CD4-positive, alpha-beta memory T cell (primary cell): Measurements from ENCODE around the gene ZFP36L2. TPM values are rescaled to one million over a fixed set of nuclear protein-coding genes. Genes with fewer than 3 reads are reported as not detected.

Source experiments
- CTCF ChIA-PET: fragments of 350-600 bp; sonication (Branson Sonifier 250); formaldehyde crosslinking; loops from one replicate; lab custom pipeline; 2021; ENCODE audit warnings: inconsistent platforms; ENCODE audit not compliant: partially characterized antibody; lab: Charles Lee
- POLR2A ChIA-PET: fragments of 350-600 bp; sonication (Branson Sonifier 250); formaldehyde crosslinking; loops from one replicate; lab custom pipeline; 2021; ENCODE audit not compliant: partially characterized antibody; lab: Charles Lee
- DNase-seq, 5 donors: peaks; one replicate each; pipeline versions ENCODE4 v3.0.0 to v3.0.0-alpha.2; 2020 to 2022; ENCODE audit warnings: mixed read lengths in 1 of 5
- H3K27ac ChIP-seq: one replicate; pipeline ENCODE4 v1.7.0; 2013; ENCODE audit warnings: low read depth, low read length
- H3K27me3 ChIP-seq: 2 replicates; pipeline ENCODE4 v1.7.0; 2013; ENCODE audit warnings: mild to moderate bottlenecking, low read length, moderate library complexity; ENCODE audit not compliant: insufficient read depth
- H3K36me3 ChIP-seq: 2 replicates; pipeline ENCODE4 v1.7.0; 2013; ENCODE audit warnings: mild to moderate bottlenecking, low read length, moderate library complexity; ENCODE audit not compliant: insufficient read depth
- H3K4me1 ChIP-seq: 2 replicates; pipeline ENCODE4 v1.7.0; 2013; ENCODE audit warnings: mild to moderate bottlenecking, low read length, moderate library complexity; ENCODE audit not compliant: insufficient read depth
- H3K4me3 ChIP-seq, 2 donors: one replicate each; pipeline ENCODE4 v1.7.0; 2013; ENCODE audit warnings: low read length in 2 of 2, mild to moderate bottlenecking in 1 of 2
- H3K9me3 ChIP-seq, 2 donors: one replicate each; pipeline ENCODE4 v1.7.0; 2013; ENCODE audit warnings: low read length in 2 of 2, control low read depth in 1 of 2; ENCODE audit not compliant: control insufficient read depth in 1 of 2
- H3K27ac Mint-ChIP-seq, 7 donors: one replicate each; pipeline ENCODE4 v1.8.0; 2020 to 2021; ENCODE audit warnings: mixed read lengths in 7 of 7, mild to moderate bottlenecking in 6 of 7, inconsistent platforms in 3 of 7, moderate library complexity in 3 of 7
- H3K27me3 Mint-ChIP-seq, 2 donors: one replicate each; pipeline ENCODE4 v1.8.0; 2020 to 2021; ENCODE audit warnings: mixed read lengths in 2 of 2
- H3K36me3 Mint-ChIP-seq, 2 donors: one replicate each; pipeline ENCODE4 v1.8.0; 2020 to 2021; ENCODE audit warnings: mixed read lengths in 2 of 2, inconsistent platforms in 1 of 2, mild to moderate bottlenecking in 1 of 2
- H3K4me1 Mint-ChIP-seq, 4 donors: one replicate each; pipeline ENCODE4 v1.8.0; 2020 to 2021; ENCODE audit warnings: mixed read lengths in 4 of 4, mild to moderate bottlenecking in 1 of 4
- H3K4me3 Mint-ChIP-seq, 8 donors: one replicate each; pipeline ENCODE4 v1.8.0; 2020 to 2021; ENCODE audit warnings: mixed read lengths in 8 of 8, mild to moderate bottlenecking in 7 of 8, moderate library complexity in 6 of 8, inconsistent platforms in 3 of 8
- H3K9me3 Mint-ChIP-seq, 8 donors: one replicate each; pipeline ENCODE4 v1.8.0; 2020 to 2021; ENCODE audit warnings: mixed read lengths in 8 of 8, mild to moderate bottlenecking in 5 of 8, inconsistent platforms in 3 of 8, moderate library complexity in 1 of 8
- intact Hi-C: fragments of 100-400 bp; cut with micrococcal nuclease; formaldehyde crosslinking; loops from one replicate; pipeline ENCODE4 v1.15.1; 2023
- polyA plus RNA-seq, 2 donors: library from polyadenylated mRNA; unstranded; fragments of 300-500 nt; fragmentation: Illumina TruSeq; gene quantifications; one replicate each; pipeline ENCODE4 v1.2.3, GENCODE V29; 2021
- total RNA-seq, 2 experiments: library from RNA; stranded (reverse); gene quantifications; one replicate each; pipeline ENCODE4 v1.2.3, GENCODE V29; 2021

The ZFP36L2 gene
- total and polyA plus RNA-seq, 4 experiments from 2014 or later = 271 to 523 (median 460) TPM

DNA sequence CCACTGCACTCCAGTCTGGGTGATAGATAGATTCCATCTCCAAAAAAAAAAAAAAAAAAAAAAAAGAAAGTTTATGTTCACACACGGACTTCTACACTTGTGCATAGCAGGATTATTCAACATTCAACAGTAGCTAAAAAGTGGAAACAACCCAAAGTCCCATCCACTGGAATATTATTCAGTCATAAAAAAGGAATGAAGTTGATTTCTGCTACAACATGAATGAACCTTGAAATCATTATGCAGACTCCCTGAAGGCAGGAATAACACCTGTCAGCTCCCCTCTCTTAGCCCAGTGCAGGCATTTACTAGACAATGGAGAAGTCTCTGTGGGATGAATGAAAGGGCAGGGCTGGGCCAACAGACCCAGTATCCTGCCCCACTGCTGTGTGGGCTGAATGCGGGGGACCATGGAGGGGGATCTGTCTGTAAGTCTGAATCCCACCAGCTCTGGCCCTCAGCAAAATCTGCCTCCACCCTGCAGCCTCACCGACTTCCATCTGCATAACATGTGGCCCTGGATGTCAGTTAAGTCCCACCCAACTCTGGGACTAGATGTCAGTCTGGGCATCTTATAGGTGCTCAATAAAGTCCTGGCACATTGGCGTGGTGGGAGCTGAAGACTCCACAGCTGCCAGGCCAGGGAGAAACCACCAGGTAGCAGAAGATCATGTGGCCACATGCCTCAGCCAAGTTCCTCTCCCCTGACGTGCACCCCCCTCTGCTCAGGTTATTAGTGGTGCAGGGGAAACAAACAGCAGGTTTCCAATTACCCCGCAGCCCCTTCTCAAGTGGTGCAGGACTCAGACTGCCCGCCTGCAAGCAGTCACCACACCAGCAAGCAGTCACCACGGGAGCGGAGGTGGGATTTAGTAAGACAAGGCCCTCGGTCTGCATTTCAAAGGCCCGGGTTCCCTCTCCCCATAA lies 8.9 kb downstream of the ZFP36L2 start:
- no peak for DNase-seq
- Mint-ChIP-seq H3K9me3 (peaks cover 0 to 19% (median 0%) of the 10 kb centered on the region in 8 donors), H3K27me3 (peaks cover 0 to 5% of the 10 kb centered on the region in 2 donors), H3K36me3 (peaks cover 25 to 40% of the 10 kb centered on the region in 2 donors), H3K4me3 (peak overlapping the region in 7 of 8 donors; percentile 54 to 98 (median 82)), H3K4me1 (peaks cover 36 to 67% (median 46%) of the 10 kb centered on the region in 4 donors), H3K27ac (peak overlapping the region; percentile 93 to 100 (median 98))
- H3K4me1 ChIP-seq = peaks cover 68% of the 10 kb centered on the region
- ChIA-PET POLR2A (interaction anchor here (5.4 to 46.5 kb wide), 4 partner anchors 3 to 65 kb away, joined by 56 to 6960 read pairs (median 1138); partner anchors contain the start of gene ZFP36L2), CTCF (interaction anchor here (0.7 to 14.9 kb wide), 16 partner anchors 7 to 86 kb away, joined by 3 to 319 read pairs (median 4); partner anchors contain the start of gene ZFP36L2)
- intact Hi-C loops = loop anchor here (1.0 kb wide), 1 partner anchor 22 kb away; no protein-coding TSS in a partner anchor
- no peaks in the 10 kb centered on the region for H3K9me3 ChIP-seq
- peak overlapping the region; percentile 90 for H3K27ac ChIP-seq
- H3K4me3 ChIP-seq = peak overlapping the region in 1 of 2 donors; percentile 84
- H3K27me3 ChIP-seq = no peaks in the 10 kb centered on the region
- H3K36me3 ChIP-seq = peaks cover 3% of the 10 kb centered on the region

DNA sequence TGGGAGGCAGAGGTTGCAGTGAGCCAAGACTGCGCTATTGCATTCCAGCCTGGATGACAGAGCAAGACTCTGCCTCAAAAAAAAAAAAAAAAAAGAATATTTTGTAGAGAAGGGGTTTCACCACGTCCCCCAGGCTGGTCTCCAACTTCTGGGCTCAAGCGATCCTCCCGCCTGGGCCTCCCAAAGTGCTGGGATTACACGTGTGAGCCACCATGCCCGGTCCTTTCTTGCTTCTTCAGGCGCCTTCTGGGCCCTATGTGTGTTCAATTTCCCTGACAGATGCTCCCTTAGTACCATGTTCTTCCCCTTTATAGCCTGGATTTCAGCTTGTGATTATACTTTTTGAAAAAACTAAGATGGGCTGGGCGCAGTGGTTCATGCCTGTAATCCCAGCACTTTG lies 9.8 kb downstream of the ZFP36L2 start:
- no peak for DNase-seq
- no peak overlapping the region for H3K27ac ChIP-seq
- Mint-ChIP-seq H3K27me3 (peaks cover 0 to 5% of the 10 kb centered on the region in 2 donors), H3K4me3 (no peak overlapping the region), H3K4me1 (peaks cover 38 to 65% (median 46%) of the 10 kb centered on the region in 4 donors), H3K36me3 (peaks cover 17 to 34% of the 10 kb centered on the region in 2 donors), H3K9me3 (peaks cover 0 to 15% (median 0%) of the 10 kb centered on the region in 8 donors), H3K27ac (peak overlapping the region in 6 of 7 donors; percentile 1 to 93 (median 66))
- intact Hi-C loops = no loop called here
- H3K9me3 ChIP-seq = no peaks in the 10 kb centered on the region
- H3K4me3 ChIP-seq = no peak overlapping the region
- H3K36me3 ChIP-seq = no peaks in the 10 kb centered on the region
- H3K27me3 ChIP-seq = no peaks in the 10 kb centered on the region
- CTCF ChIA-PET = interaction anchor here (0.7 to 14.9 kb wide), 8 partner anchors 12 to 85 kb away, joined by 3 to 319 read pairs (median 9); no protein-coding TSS in a partner anchor
- peaks cover 71% of the 10 kb centered on the region for H3K4me1 ChIP-seq
- POLR2A ChIA-PET = interaction anchor here (20.3 to 46.5 kb wide), 3 partner anchors 4 to 64 kb away, joined by 1138 to 6960 read pairs (median 1138); partner anchors contain the start of gene ZFP36L2

DNA sequence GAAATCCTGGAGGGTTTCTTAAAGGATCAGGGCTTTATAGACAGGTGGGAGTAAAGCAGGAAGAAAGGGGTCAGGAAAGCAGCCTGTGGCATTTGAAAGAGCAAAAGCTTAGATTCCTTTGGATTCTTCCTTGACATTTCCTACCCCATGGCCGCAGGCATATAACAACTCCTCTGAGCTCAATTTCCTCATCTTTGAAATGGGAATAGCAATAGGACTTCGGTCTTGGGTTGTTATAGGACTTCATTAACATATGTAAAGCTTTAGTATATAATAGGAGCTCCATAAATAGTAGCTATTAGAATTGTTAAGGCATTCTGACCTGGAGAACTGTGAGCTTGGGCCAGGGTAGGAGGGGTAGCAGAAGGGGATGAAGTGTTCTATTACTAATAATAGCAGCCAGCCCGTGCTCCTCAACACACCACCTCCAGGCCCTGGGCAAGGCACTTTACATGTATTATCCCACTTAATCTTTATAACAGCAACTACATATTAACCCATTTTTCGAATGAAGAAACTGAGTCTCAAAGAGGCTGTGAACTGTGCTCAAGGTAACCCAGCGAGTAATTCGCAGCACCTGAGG lies 10.6 kb downstream of the ZFP36L2 start:
- Mint-ChIP-seq H3K27ac (peak overlapping the region in 5 of 7 donors; percentile 43 to 74 (median 52)), H3K27me3 (peaks cover 0 to 5% of the 10 kb centered on the region in 2 donors), H3K4me1 (peaks cover 37 to 62% (median 42%) of the 10 kb centered on the region in 4 donors), H3K9me3 (peaks cover 0 to 12% (median 0%) of the 10 kb centered on the region in 8 donors), H3K4me3 (no peak overlapping the region), H3K36me3 (peaks cover 9 to 30% of the 10 kb centered on the region in 2 donors)
- intact Hi-C loops = no loop called here
- no peaks in the 10 kb centered on the region for H3K9me3 ChIP-seq
- DNase-seq = no peak
- ChIA-PET CTCF (interaction anchor here (0.7 to 14.9 kb wide), 7 partner anchors 11 to 84 kb away, joined by 3 to 319 read pairs (median 6); no protein-coding TSS in a partner anchor), POLR2A (interaction anchor here (20.3 to 46.5 kb wide), 3 partner anchors 5 to 63 kb away, joined by 1138 to 6960 read pairs (median 1138); partner anchors contain the start of gene ZFP36L2)
- H3K36me3 ChIP-seq = no peaks in the 10 kb centered on the region
- no peaks in the 10 kb centered on the region for H3K27me3 ChIP-seq
- H3K27ac ChIP-seq = no peak overlapping the region
- no peak overlapping the region for H3K4me3 ChIP-seq
- H3K4me1 ChIP-seq = peaks cover 66% of the 10 kb centered on the region

DNA sequence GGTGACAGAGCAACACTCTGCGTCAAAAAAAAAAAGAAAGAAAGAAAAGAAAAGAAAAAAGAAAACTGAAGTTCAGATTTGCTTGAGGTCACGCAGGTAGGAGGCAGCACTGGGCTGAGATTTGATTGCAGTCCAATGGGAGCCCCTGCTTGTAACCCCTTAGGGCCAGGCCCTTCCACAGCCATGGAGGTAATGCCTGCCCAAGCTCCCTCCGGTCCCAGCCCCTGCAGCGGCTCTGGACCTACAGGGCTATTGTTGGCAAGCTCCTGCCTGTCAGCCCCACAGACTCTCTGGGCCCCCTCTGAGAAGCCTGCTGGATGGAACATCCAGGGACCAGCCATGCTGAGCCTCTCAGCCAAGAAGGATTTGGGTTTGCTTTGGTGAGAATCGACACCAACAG lies 12.2 kb downstream of the ZFP36L2 start:
- H3K9me3 Mint-ChIP-seq = peaks cover 0 to 6% (median 0%) of the 10 kb centered on the region in 8 donors
- Histone ChIP-seq H3K36me3 (no peaks in the 10 kb centered on the region), H3K27me3 (no peaks in the 10 kb centered on the region), H3K27ac (no peak overlapping the region), H3K4me1 (peaks cover 61% of the 10 kb centered on the region), H3K9me3 (no peaks in the 10 kb centered on the region), H3K4me3 (no peak overlapping the region)
- ChIA-PET POLR2A (interaction anchor here (20.3 to 46.5 kb wide), 3 partner anchors 7 to 62 kb away, joined by 1138 to 6960 read pairs (median 1138); partner anchors contain the start of gene ZFP36L2), CTCF (interaction anchor here (1.9 to 14.9 kb wide), 3 partner anchors 22 to 85 kb away, joined by 6 to 319 read pairs (median 6); no protein-coding TSS in a partner anchor)
- H3K27me3 Mint-ChIP-seq = no peaks in the 10 kb centered on the region
- H3K4me3 Mint-ChIP-seq = no peak overlapping the region
- DNase-seq = no peak
- peaks cover 30 to 59% (median 39%) of the 10 kb centered on the region in 4 donors for H3K4me1 Mint-ChIP-seq
- peak overlapping the region in 1 of 7 donors; percentile 17 for H3K27ac Mint-ChIP-seq
- peaks cover 5 to 19% of the 10 kb centered on the region in 2 donors for H3K36me3 Mint-ChIP-seq
- intact Hi-C loops = no loop called here

DNA sequence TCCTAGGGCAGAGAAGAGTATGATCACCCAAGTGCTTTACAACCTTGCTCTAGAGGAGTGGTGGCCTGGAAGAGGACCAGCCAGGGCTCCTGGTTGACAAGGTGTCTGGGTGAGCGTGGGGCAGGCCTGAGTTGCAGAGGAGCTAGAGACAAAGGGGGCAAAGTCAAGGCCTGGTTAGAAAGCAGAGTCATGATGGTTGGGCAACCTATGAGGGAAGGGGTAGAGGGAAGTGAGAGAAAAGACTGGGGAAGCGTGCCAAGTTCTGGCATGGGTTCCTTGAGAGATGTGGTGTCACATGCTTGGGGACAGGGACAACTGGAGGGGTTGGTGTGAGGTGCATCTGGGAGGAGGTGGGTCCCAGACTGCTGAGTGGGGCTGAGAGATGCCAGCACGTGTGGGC lies 13.5 kb downstream of the ZFP36L2 start:
- CTCF ChIA-PET = interaction anchor here (0.7 to 14.9 kb wide), 5 partner anchors 18 to 87 kb away, joined by 3 to 319 read pairs (median 6); no protein-coding TSS in a partner anchor
- POLR2A ChIA-PET = interaction anchor here (0.7 to 46.5 kb wide), 5 partner anchors 7 to 567 kb away, joined by 3 to 6960 read pairs (median 1138); partner anchors contain the start of gene ZFP36L2
- H3K4me3 ChIP-seq = no peak overlapping the region
- no peaks in the 10 kb centered on the region for H3K9me3 Mint-ChIP-seq
- peaks cover 5 to 13% of the 10 kb centered on the region in 2 donors for H3K36me3 Mint-ChIP-seq
- H3K27ac ChIP-seq = no peak overlapping the region
- no peaks in the 10 kb centered on the region for H3K27me3 ChIP-seq
- peaks cover 22 to 50% (median 30%) of the 10 kb centered on the region in 4 donors for H3K4me1 Mint-ChIP-seq
- intact Hi-C loops = no loop called here
- H3K4me1 ChIP-seq = peaks cover 48% of the 10 kb centered on the region
- no peaks in the 10 kb centered on the region for H3K27me3 Mint-ChIP-seq
- H3K27ac Mint-ChIP-seq = peak overlapping the region; percentile 17 to 88 (median 81)
- peak in 1 of 5 donors; percentile 23 for DNase-seq
- H3K9me3 ChIP-seq = no peaks in the 10 kb centered on the region
- no peaks in the 10 kb centered on the region for H3K36me3 ChIP-seq
- H3K4me3 Mint-ChIP-seq = peak overlapping the region in 2 of 8 donors; percentile 37 to 47

DNA sequence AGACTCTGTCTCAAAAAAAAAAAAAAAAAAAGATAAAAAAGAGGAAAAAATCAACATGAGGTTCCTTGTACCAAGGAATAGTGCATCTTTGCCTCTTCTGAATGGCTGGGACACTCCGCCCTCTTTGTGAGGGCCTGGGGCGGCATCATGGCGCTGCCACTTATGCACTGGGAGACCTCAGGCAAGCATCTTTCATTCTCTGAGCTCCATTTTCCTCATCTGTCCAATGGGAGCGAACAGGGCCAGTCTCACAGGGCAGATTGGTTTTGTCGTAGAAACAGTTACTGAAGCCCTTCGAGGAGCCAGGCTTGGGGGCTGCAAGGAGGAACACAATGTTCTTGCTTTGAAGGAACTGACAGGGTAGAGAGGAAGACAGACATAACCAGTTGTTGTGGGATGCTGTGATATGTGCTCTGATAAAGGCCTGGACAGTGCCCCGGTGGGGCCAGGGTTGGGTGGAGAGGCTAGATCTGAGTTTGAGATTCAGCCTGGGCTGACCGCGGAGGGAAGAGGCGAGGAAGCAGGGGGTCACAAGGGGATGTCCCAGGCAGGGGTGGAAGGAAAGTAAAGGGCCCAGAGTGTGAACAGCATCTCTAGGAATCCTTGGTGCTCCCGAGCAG lies 14.1 kb downstream of the ZFP36L2 start:
- Histone ChIP-seq H3K4me1 (peaks cover 43% of the 10 kb centered on the region), H3K9me3 (no peaks in the 10 kb centered on the region), H3K27me3 (no peaks in the 10 kb centered on the region), H3K36me3 (no peaks in the 10 kb centered on the region), H3K27ac (no peak overlapping the region), H3K4me3 (no peak overlapping the region)
- H3K27ac Mint-ChIP-seq = peak overlapping the region in 5 of 7 donors; percentile 11 to 88 (median 42)
- CTCF ChIA-PET = interaction anchor here (0.7 to 14.9 kb wide), 4 partner anchors 9 to 83 kb away, joined by 3 to 319 read pairs (median 4); no protein-coding TSS in a partner anchor
- H3K4me3 Mint-ChIP-seq = no peak overlapping the region
- POLR2A ChIA-PET = interaction anchor here (20.3 to 46.5 kb wide), 3 partner anchors 7 to 60 kb away, joined by 1138 to 6960 read pairs (median 1138); partner anchors contain the start of gene ZFP36L2
- H3K9me3 Mint-ChIP-seq = no peaks in the 10 kb centered on the region
- no peaks in the 10 kb centered on the region for H3K27me3 Mint-ChIP-seq
- peak in 1 of 5 donors; percentile 24 for DNase-seq
- intact Hi-C loops = no loop called here
- peaks cover 5 to 13% of the 10 kb centered on the region in 2 donors for H3K36me3 Mint-ChIP-seq
- peaks cover 20 to 50% (median 30%) of the 10 kb centered on the region in 4 donors for H3K4me1 Mint-ChIP-seq
